ENCODE data around the gene GOLGA2.
"Not testable (repeated sequence)": the region's sequence is repeated elsewhere in the genome, so short reads cannot be mapped to it uniquely, and the experiment has no call there.

The GOLGA2 gene

GRCh38 chr9:128231638-128232527, 43.9 kb downstream of the GOLGA2 start:
- H3K27ac ChIP-seq = no peak overlapping the region
- no peak for TF ChIP-seq CTCF (conservative IDR thresholded peaks at IDR 0.05)
- no peak for TF ChIP-seq ZFX (IDR thresholded peaks at IDR 0.05)

- not testable (repeated sequence) for H3K27ac ChIP-seq
Measured at GRCh38 chr9:128230897-128231296, 44.9 kb downstream of the GOLGA2 start.

- TF ChIP-seq CTCF (conservative IDR thresholded peaks at IDR 0.05) = no peak
- TF ChIP-seq ZFX (IDR thresholded peaks at IDR 0.05) = no peak
- H3K27ac ChIP-seq = no peak overlapping the region
Measured at GRCh38 chr9:128226412-128226801, 49.4 kb downstream of the GOLGA2 start.

GRCh38 chr9:128225770-128226411, 49.9 kb downstream of the GOLGA2 start:
- no peak for TF ChIP-seq CTCF (conservative IDR thresholded peaks at IDR 0.05)
- no peak for TF ChIP-seq ZFX (IDR thresholded peaks at IDR 0.05)

GRCh38 chr9:128224877-128225276, 50.9 kb downstream of the GOLGA2 start:
- TF ChIP-seq CTCF (conservative IDR thresholded peaks at IDR 0.05) (no peak), ZFX (IDR thresholded peaks at IDR 0.05) (no peak)
- no peak overlapping the region for H3K27ac ChIP-seq

More at GRCh38 chr9:128225770-128226411, 49.9 kb downstream of the GOLGA2 start:
- H3K27ac ChIP-seq = no peak overlapping the region

GRCh38 chr9:128222880-128223670, 52.7 kb downstream of the GOLGA2 start:
- H3K27ac ChIP-seq = no peak overlapping the region
- TF ChIP-seq ZFX (IDR thresholded peaks at IDR 0.05) (no peak), CTCF (conservative IDR thresholded peaks at IDR 0.05) (no peak)

GRCh38 chr9:128222026-128222425, 53.8 kb downstream of the GOLGA2 start:
- TF ChIP-seq CTCF (conservative IDR thresholded peaks at IDR 0.05) (no peak), ZFX (IDR thresholded peaks at IDR 0.05) (no peak)
- H3K27ac ChIP-seq = no peak overlapping the region
